SK-N-SH (cell line): ENCODE results near the gene JADE2. TPM values are rescaled to one million over a fixed set of nuclear protein-coding genes. Genes with fewer than 3 reads are reported as not detected.

ENCODE experiments used
- CTCF ChIA-PET: fragments of 300-600, 350-600 bp; formaldehyde crosslinking; extraction: SDS; loops from one replicate; lab custom pipeline; 2021; lab: Yijun Ruan, JAX
- POLR2A ChIA-PET: fragments of 350-600 bp; sonication (Branson Sonifier 250); formaldehyde crosslinking; extraction: SDS; loops from one replicate; lab custom pipeline; 2020; ENCODE audit warnings: antibody characterized with exemption, inconsistent platforms; lab: Yijun Ruan, JAX
- DNase-seq: peaks from one replicate; pipeline ENCODE4 v3.0.0; 2012
- H2AFZ ChIP-seq: fragments of 200-600 bp; sonication (generic); 2 replicates; pipeline ENCODE4 v1.8.1; 2016; ENCODE audit warnings: antibody characterized with exemption, mild to moderate bottlenecking, low read depth
- H3F3A ChIP-seq: fragments of 200-600 bp; sonication (generic); replicated peaks from 2 replicates; pipeline ENCODE3; 2016; ENCODE audit warnings: antibody characterized with exemption, mild to moderate bottlenecking; ENCODE audit not compliant: insufficient read depth
- H3K27ac ChIP-seq, 2 experiments: fragments of 200-500 bp in 1 of 2; fragments of 200-600 bp in 1 of 2; sonication (Bioruptor generic) in 1 of 2; sonication (generic), shearing (Covaris generic) in 1 of 2; 2 replicates each; pipeline versions ENCODE4 v1.5.1 to v1.6.1; 2014 to 2016; ENCODE audit warnings: low read depth in 2 of 2, inconsistent platforms in 1 of 2, low read length in 1 of 2, mild to moderate bottlenecking in 1 of 2, mixed read lengths in 1 of 2
- H3K27me3 ChIP-seq: fragments of 200-600 bp; sonication (generic), shearing (Covaris generic); 2 replicates; pipeline ENCODE4 v1.6.1; 2016; ENCODE audit warnings: mixed run types; ENCODE audit not compliant: insufficient read depth
- H3K36me3 ChIP-seq, 2 experiments: fragments of 200-500 bp in 1 of 2; fragments of 200-600 bp in 1 of 2; sonication (Bioruptor generic) in 1 of 2; sonication (generic) in 1 of 2; replicated peaks in 1 of 2; 2 replicates each; pipeline versions ENCODE3 to v1.5.1; 2014 to 2016; ENCODE audit warnings: low read length in 1 of 2, mild to moderate bottlenecking in 1 of 2; ENCODE audit not compliant: insufficient read depth in 2 of 2, control insufficient read depth in 1 of 2
- H3K4me1 ChIP-seq, 2 experiments: fragments of 200-500 bp in 1 of 2; fragments of 200-600 bp in 1 of 2; sonication (Bioruptor generic) in 1 of 2; sonication (generic), shearing (Covaris generic) in 1 of 2; 2 replicates each; pipeline versions ENCODE4 v1.5.1 to v1.6.1; 2014 to 2016; ENCODE audit warnings: low read depth in 1 of 2, low read length in 1 of 2, mixed run types in 1 of 2; ENCODE audit not compliant: insufficient read depth in 2 of 2, control insufficient read depth in 1 of 2
- H3K4me2 ChIP-seq: fragments of 200-600 bp; sonication (generic), shearing (Covaris generic); 2 replicates; pipeline ENCODE4 v1.6.1; 2017; ENCODE audit warnings: mixed run types
- H3K4me3 ChIP-seq, 2 experiments: fragments of 200-500 bp in 1 of 2; fragments of 200-600 bp in 1 of 2; sonication (Bioruptor generic) in 1 of 2; sonication (generic), shearing (Covaris generic) in 1 of 2; 2 replicates each; pipeline versions ENCODE4 v1.5.1 to v1.8.1; 2014 to 2016; ENCODE audit warnings: low read depth in 2 of 2, inconsistent platforms in 1 of 2, low read length in 1 of 2, mild to moderate bottlenecking in 1 of 2, mixed read lengths in 1 of 2, moderate library complexity in 1 of 2
- H3K79me2 ChIP-seq: fragments of 200-600 bp; sonication (generic); 2 replicates; pipeline ENCODE4 v1.8.1; 2017; ENCODE audit warnings: mild to moderate bottlenecking; ENCODE audit not compliant: insufficient read depth
- H3K9ac ChIP-seq: fragments of 200-600 bp; sonication (generic); 2 replicates; pipeline ENCODE4 v1.6.1; 2017; ENCODE audit warnings: mixed run types
- H3K9me2 ChIP-seq: fragments of 200-600 bp; sonication (generic); 2 replicates; pipeline ENCODE4 v1.6.1; 2017; ENCODE audit warnings: mixed run types
- H3K9me3 ChIP-seq: fragments of 200-600 bp; sonication (generic); 2 replicates; pipeline ENCODE4 v1.6.1; 2017; ENCODE audit warnings: mixed run types, mild to moderate bottlenecking, moderate library complexity
- H4K20me1 ChIP-seq: fragments of 200-600 bp; sonication (generic); 2 replicates; pipeline ENCODE4 v1.6.1; 2017; ENCODE audit warnings: mild to moderate bottlenecking, mixed run types; ENCODE audit not compliant: insufficient read depth
- EZH2phosphoT487 ChIP-seq: fragments of 200-600 bp; sonication (generic); IDR thresholded peaks from 2 replicates; pipeline ENCODE4 v1.6.1; 2017; ENCODE audit warnings: low read depth, mixed run types, mild to moderate bottlenecking, antibody characterized with exemption, moderate library complexity, borderline replicate concordance
- FOXM1 ChIP-seq: IDR thresholded peaks from 2 replicates; pipeline ENCODE4 v1.4.0; 2012; ENCODE audit warnings: low read depth, mild to moderate bottlenecking
- PBX3 ChIP-seq: IDR thresholded peaks from 2 replicates; pipeline ENCODE4; 2012
- RAD21 ChIP-seq: IDR thresholded peaks from 2 replicates; pipeline ENCODE4 v1.6.1; 2012; ENCODE audit warnings: mild to moderate bottlenecking, low read length
- RCOR1 ChIP-seq: fragments of 150-350 bp; IDR thresholded peaks from 2 replicates; pipeline ENCODE4 v1.6.1; 2017; ENCODE audit warnings: antibody characterized with exemption, low read length
- RXRA ChIP-seq: IDR thresholded peaks from 2 replicates; pipeline ENCODE4 v1.4.0; 2012; ENCODE audit warnings: low read depth, mild to moderate bottlenecking, borderline replicate concordance
- WGBS: methylation state at CpG from one replicate; pipeline ENCODE4 v1.1.6; 2017; ENCODE audit warnings: low lambda C conversion rate; 5-methylcytosine and 5-hydroxymethylcytosine counted together
- polyA plus RNA-seq, 3 experiments: library from polyadenylated mRNA; depleted of rRNA; stranded (reverse); fragments of >200 nt; gene quantifications; 2 replicates each; pipeline ENCODE4 v1.2.3, GENCODE V29; 2012

The JADE2 gene
- polyA plus RNA-seq, 1 of the 3 experiments (the other 2 are of a cell fraction): 25.7 TPM

DNA sequence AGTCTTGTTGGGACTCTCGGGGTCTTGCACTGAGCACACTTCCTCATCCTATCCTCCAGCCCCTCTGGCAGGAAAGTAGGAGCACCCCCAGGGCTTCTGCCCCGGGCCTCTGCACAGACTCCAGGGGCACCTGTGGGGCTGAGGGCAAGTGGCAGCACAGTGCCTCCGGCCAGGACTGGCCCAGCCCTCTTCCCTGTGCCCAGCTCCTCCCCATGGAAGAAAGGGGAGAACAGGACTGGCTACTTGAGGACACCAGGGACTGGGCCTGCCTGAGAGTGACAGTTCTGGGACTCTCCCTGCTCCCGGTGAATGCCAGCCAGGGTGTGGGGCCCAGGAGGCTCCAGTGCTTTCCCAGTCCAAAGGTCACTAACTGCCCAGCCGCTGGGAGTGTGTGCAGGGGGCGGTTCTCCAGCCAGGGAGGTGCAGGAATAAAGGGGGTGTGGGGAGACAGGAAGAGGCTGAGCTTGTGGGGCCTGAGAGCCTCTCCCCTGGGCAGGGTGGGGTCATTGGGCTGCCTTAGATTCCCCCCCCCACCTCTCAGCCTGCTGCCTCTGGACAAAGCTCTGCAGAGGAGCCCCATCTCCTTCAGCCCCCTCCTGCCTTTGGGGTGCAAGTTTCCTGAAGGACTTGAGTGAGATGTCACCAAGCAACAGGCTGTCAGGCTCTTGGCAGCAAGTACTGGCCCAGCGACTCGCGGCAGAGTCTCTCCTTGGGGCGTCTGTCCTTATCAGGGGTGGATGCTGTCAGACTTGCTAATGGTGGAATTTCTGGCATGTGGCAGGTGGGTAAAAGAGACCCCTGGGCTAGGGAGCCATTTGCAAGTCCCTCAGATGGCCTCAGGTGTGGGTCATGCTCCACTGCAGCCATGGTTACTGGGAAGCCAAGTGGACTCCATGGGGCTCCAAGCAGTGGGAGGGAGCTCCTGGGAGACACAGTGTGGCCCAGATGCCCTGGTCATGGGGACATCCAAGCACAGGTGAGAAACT, 19.1 kb upstream of the JADE2 start:
- ChIA-PET CTCF (interaction anchor here (0.8 to 1.4 kb wide), 4 partner anchors 8 to 81 kb away, joined by 3 to 4 read pairs (median 3); no protein-coding TSS in a partner anchor), POLR2A (interaction anchor here (0.6 kb wide), 1 partner anchor 50 kb away, joined by 3 read pairs; no protein-coding TSS in a partner anchor)
- peaks cover 41 to 48% of the 10 kb centered on the region in 2 experiments; a peak in 3 of 4 replicates for H3K4me1 ChIP-seq

GRCh38 chr5:134507452-134507851, 18.0 kb upstream of the JADE2 start:
- TF ChIP-seq RCOR1 (no peak), FOXM1 (no peak)
- no peak overlapping the region for H3K27ac ChIP-seq
- no peaks in the 10 kb centered on the region for H3K36me3 ChIP-seq
- no peaks in the 10 kb centered on the region for H4K20me1 ChIP-seq
- no peaks in the 10 kb centered on the region for H3K9me3 ChIP-seq
- no peaks in the 10 kb centered on the region for H3K9me2 ChIP-seq
- H3F3A ChIP-seq: peaks cover 33% of the 10 kb centered on the region
- POLR2A ChIA-PET: no interaction called here
- no peak for DNase-seq
- peaks cover 51 to 53% of the 10 kb centered on the region in 2 experiments; a peak in 3 of 4 replicates for H3K4me1 ChIP-seq
- H3K9ac ChIP-seq: no peak overlapping the region
- H3K4me3 ChIP-seq: no peak overlapping the region
- 91% methylated on average over 6 of the region's 6 CpGs for WGBS
- no peaks in the 10 kb centered on the region for H3K79me2 ChIP-seq
- CTCF ChIA-PET: interaction anchor here (1.1 kb wide), 1 partner anchor 80 kb away, joined by 4 read pairs; no protein-coding TSS in a partner anchor
- no peak overlapping the region for H2AFZ ChIP-seq
- H3K27me3 ChIP-seq: no peaks in the 10 kb centered on the region
- no peak overlapping the region for H3K4me2 ChIP-seq

More for the DNA sequence above, 19.1 kb upstream of the JADE2 start:
- H3F3A ChIP-seq: peaks cover 33% of the 10 kb centered on the region
- 53% methylated on average over 5 of the region's 10 CpGs for WGBS
- H3K9ac ChIP-seq: no peak overlapping the region
- peak overlapping the region; percentile 43; the same call in 1 of the 2 replicates for H2AFZ ChIP-seq
- peak overlapping the region; percentile 6 to 43; a peak in 3 of 4 replicates for H3K27ac ChIP-seq
- TF ChIP-seq RXRA: 0 out of 2 replicates have a peak, but pooled peaks have one; percentile 18
- no peak for TF ChIP-seq RAD21
- TF ChIP-seq PBX3: peak; percentile 64
- no peak for TF ChIP-seq EZH2phosphoT487
- no peaks in the 10 kb centered on the region for H3K27me3 ChIP-seq
- no peaks in the 10 kb centered on the region for H3K79me2 ChIP-seq
- H3K4me3 ChIP-seq: no peak overlapping the region
- H4K20me1 ChIP-seq: no peaks in the 10 kb centered on the region
- peak overlapping the region; percentile 27; the same call in 1 of the 2 replicates for H3K4me2 ChIP-seq
- no peaks in the 10 kb centered on the region for H3K9me3 ChIP-seq
- DNase-seq: no peak
- H3K9me2 ChIP-seq: no peaks in the 10 kb centered on the region
- no peaks in the 10 kb centered on the region for H3K36me3 ChIP-seq
